Measurements from ENCODE around the gene NRIP1.

DNA sequence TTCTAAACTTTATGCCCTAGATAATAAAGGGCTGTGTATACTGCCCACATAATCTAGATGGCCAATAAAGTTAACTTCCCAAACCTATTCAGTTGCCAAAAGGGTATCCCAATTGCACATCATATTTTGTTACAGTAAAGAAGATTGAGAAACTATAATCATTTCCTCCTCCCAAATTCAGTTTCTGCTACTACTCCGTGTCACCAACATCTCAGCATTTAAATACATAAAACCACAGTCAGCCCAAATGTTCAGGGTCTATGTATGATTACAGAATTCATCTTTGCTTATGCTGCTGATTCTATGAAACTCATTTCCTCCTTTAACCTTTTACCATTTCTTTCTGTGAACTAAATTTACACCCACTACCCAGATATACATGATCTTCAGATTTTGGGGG lies 28.6 kb downstream of the NRIP1 start:
- TF ChIP-seq, protein P1, sequence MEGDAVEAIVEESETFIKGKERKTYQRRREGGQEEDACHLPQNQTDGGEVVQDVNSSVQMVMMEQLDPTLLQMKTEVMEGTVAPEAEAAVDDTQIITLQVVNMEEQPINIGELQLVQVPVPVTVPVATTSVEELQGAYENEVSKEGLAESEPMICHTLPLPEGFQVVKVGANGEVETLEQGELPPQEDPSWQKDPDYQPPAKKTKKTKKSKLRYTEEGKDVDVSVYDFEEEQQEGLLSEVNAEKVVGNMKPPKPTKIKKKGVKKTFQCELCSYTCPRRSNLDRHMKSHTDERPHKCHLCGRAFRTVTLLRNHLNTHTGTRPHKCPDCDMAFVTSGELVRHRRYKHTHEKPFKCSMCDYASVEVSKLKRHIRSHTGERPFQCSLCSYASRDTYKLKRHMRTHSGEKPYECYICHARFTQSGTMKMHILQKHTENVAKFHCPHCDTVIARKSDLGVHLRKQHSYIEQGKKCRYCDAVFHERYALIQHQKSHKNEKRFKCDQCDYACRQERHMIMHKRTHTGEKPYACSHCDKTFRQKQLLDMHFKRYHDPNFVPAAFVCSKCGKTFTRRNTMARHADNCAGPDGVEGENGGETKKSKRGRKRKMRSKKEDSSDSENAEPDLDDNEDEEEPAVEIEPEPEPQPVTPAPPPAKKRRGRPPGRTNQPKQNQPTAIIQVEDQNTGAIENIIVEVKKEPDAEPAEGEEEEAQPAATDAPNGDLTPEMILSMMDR (IDR thresholded peaks at IDR 0.05; ENCODE audit: low read depth, low read length, poor library complexity, severe bottlenecking): no peak
- TF ChIP-seq EZH2phosphoT487 (IDR thresholded peaks at IDR 0.05; ENCODE audit: borderline replicate concordance, low read length): no peak

All from DOHH2 (cell line).